ENCODE results near the gene ARHGAP45.

The ARHGAP45 gene

GRCh38 chr19:1054102-1055027 is 12.6 kb upstream of the ARHGAP45 start:
- no peak for DNase-seq

- no peak for DNase-seq
Measured at GRCh38 chr19:1055028-1055425, 11.9 kb upstream of the ARHGAP45 start.

DNA sequence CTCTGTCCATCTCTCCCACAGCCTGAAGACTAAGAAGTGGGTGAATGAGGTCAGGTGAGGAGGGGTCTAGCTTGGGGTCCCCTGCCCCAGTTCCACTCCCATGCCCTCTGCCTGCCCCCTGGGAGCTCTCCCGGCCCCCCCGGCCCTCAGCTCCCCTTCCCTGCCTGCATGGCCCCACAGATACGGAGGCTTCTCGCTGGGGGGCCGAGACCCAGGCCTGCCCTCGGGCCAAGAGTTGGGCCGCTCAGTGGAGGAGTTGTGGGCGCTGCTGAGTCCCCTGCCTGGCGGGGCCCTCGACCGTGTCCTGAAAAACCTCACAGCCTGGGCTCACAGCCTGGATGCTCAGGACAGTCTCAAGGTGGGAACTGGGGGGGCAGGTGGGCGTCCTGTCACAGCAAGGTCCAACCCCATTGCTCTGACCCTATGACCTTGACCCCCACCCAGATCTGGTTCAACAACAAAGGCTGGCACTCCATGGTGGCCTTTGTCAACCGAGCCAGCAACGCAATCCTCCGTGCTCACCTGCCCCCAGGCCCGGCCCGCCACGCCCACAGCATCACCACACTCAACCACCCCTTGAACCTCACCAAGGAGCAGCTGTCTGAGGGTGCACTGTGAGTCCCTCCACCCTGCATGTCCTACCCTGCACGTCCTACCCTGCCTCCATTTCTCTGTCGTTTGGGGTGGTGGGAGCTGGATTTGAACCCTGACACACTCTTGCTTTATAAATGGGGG is 10.9 kb upstream of the ARHGAP45 start:
- DNase-seq, result no peak

GRCh38 chr19:1057176-1057855 is 9.7 kb upstream of the ARHGAP45 start:
- DNase-seq, result peak; percentile 48

DNA sequence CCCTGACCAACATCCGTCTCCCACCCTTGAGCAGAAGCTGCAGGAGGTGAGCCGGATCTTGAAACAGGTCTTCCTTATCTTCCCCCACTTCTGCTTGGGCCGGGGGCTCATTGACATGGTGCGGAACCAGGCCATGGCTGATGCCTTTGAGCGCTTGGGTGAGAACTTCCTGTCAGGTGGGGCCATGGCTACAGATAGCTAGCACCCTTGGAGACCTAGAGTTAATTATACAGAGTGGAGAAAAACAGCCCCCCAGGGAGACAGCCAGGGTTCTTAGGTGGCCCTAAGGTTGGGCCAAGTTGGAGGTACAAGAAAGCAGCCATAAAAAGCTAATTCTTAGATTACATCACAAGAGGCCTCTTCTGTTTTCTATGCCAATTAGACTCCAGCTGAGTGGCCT is 8.9 kb upstream of the ARHGAP45 start:
- no peak for DNase-seq

- no peak for DNase-seq
Measured at GRCh38 chr19:1060689-1061088, 6.3 kb upstream of the ARHGAP45 start.

- no peak for DNase-seq
Measured at GRCh38 chr19:1061987-1062386, 5.0 kb upstream of the ARHGAP45 start.

GRCh38 chr19:1062387-1063029 is 4.5 kb upstream of the ARHGAP45 start:
- DNase-seq, result no peak

- DNase-seq, result no peak
Measured at GRCh38 chr19:1063030-1063908, 3.7 kb upstream of the ARHGAP45 start.

DNA sequence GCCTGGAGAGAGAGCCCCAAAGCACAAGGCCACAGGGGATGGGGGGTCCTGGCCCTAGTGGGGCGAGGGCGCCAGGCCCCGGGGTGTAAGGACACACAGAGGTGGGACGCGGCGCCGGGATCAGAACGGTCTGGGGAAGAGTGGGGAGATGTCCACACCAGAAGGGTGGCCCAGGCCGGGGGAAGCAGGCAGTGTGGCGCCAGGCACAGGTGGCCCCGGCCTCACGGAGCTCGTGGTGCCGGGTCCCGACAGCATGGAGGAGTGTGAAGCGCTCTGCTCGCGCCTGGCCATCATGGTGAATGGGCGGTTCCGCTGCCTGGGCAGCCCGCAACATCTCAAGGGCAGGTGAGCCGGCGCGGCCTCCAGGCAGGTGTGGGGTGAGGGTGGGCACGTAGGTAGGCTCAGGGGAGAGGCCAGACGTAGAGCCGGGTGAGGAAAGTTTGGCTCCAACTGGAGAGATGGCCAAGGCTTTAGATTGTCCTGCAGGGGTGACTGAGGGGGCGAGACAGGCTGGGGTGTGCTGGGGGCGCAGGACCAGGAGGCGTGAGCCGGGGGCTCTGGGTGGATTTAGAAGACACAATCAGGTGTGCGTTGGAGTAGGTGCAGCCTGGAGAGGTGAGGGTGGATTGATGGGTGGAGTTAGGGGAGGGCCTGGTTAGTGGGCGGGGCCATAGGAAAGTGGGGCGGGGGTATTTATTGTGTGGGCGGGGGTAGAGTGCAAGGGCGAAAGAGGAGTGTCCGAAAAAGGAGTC is 2.9 kb upstream of the ARHGAP45 start:
- no peak for DNase-seq

DNA sequence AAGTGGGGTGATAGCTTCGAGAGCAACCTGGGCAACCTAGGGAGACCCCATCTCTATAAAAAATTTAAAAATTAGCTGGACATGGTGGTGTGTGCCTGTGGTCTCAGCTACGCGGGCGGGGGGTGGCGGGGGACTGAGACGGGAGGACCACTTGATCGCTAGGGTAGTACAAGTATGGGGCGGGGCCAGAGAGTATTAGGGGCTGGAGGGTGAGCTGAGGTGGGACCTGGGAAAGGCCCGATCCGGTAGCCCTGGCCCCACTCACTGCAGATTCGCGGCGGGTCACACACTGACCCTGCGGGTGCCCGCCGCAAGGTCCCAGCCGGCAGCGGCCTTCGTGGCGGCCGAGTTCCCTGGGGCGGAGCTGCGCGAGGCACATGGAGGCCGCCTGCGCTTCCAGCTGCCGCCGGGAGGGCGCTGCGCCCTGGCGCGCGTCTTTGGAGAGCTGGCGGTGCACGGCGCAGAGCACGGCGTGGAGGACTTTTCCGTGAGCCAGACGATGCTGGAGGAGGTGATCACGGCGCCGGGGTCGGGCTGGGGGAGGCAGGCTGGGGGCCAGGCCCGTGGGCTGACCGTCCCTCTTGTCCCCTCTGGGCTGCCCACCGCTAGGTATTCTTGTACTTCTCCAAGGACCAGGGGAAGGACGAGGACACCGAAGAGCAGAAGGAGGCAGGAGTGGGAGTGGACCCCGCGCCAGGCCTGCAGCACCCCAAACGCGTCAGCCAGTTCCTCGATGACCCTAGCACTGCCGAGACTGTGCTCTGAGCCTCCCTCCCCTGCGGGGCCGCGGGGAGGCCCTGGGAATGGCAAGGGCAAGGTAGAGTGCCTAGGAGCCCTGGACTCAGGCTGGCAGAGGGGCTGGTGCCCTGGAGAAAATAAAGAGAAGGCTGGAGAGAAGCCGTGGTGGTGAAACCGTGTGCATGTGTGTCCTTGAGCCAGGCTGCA is 2.0 kb upstream of the ARHGAP45 start:
- peak; percentile 65 for DNase-seq

DNA sequence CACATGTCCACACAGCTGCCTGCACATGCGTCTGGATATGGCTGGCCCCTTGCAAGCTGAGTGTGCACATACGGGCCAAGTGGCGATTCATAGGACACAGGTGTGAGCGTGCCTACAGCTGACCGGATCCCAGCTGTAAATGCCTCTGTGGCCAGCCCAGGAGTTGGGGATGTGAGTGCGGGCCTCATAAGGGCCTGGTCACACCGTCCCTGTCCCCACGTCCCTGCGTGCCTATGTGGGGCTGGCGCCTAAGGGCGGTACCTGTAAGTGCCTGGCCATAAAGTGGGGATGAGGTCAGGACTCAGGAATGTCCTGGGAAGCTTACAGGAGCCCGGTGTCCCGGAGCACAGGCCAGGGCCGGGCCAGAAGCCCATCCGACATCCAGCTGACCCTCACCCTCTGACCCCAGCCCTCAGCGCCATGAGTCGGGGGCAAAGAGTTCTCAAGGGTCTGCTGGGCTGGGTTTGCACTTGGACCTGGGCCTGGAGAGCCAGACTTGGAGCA is 1.3 kb upstream of the ARHGAP45 start:
- DNase-seq, result no peak

DNA sequence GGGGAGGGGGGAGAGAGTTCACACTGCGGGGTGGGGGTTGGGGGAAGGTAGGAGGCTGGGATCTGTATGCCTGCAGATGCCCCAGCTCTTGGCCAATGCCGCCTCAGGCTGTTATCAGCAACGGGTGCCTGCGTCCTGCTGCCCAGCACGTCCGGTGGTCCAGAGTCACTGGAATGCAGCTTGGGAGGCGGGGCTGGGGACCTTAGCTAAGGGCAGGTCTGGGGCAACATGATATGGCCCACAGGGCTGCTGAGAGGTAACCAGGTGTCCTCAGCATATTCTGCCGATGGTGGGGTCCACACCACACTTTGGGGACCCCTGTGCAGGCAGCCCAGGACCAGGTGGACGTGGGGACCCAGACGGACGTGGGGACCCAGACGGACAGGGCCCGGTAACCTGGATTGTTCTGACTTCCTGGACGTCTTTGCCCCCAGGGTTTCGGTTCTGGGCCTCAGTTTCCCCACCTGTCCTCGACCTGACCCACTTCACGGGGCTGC is 668 bp upstream of the ARHGAP45 start:
- DNase-seq, result no peak

DNA sequence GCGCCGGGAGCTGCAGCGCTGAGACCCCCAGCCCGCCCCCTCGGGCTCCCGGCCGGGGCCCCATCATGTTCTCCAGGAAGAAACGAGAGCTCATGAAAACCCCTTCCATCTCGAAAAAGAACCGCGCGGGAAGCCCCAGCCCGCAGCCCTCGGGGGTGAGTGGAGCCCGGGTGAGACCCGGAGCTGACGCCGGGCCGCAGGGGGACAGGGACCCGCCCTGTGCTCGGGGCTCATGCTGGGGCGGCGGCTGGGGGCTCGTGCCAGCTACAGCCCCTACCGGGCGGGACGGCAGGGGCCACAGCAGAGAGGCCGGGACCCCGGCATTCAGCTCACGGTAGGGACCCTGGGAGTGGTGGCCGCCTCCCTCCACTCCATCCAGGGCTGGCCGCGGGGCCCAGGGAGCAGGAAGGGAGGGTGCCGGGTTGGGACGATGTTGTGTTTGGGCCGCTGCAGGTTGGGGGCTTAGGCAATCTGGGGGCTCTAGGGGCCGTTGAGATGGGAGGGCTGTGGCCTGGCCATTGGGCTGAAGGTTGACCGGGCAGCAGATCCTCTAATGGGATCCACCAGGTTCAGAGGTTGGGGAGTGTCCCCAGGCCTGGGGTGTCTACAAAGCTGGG is 482 bp downstream of the ARHGAP45 start:
- DNase-seq, result no peak

DNA sequence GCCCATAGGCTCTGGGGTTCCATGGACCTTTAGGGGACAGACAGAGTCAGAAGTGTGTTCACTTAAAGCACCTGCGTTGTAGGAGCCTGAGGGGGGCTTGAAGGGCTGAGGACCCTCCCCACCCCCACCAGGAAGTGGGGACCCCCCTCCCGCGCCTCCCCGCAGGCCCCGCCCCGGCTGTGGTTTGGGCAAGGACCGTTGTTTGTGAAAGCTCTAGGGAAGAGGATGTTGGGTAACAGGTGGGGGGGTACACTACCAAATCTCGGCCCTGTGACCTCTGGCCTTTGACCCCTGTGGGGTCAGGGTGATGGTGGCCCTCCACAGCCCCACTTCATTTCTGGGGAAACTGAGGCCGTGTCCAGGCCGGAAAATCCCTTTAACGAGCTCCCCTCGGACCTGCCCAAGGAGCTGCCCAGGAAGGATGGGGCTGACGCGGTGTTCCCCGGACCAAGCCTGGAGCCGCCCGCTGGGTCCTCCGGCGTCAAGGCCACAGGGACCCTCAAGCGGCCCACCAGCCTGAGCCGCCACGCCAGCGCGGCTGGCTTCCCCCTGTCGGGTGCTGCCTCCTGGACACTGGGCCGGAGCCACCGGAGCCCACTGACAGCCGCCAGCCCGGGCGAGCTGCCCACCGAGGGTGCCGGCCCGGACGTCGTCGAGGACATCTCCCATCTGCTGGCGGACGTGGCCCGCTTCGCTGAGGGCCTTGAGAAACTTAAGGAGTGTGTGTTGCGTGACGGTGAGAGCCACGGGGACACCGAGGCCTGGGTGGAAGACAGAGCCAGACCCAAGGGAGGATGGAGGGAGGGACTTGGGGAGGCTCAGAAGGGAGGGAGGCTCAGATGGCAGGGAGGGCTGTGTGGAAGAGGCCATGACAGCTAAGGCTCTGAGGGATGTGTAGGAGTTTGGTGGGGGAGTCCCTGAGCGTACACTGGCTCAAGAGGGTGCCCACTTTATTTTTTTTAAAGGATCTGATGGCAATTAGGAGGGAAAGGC is 1.3 kb downstream of the ARHGAP45 start:
- DNase-seq, result no peak

DNA sequence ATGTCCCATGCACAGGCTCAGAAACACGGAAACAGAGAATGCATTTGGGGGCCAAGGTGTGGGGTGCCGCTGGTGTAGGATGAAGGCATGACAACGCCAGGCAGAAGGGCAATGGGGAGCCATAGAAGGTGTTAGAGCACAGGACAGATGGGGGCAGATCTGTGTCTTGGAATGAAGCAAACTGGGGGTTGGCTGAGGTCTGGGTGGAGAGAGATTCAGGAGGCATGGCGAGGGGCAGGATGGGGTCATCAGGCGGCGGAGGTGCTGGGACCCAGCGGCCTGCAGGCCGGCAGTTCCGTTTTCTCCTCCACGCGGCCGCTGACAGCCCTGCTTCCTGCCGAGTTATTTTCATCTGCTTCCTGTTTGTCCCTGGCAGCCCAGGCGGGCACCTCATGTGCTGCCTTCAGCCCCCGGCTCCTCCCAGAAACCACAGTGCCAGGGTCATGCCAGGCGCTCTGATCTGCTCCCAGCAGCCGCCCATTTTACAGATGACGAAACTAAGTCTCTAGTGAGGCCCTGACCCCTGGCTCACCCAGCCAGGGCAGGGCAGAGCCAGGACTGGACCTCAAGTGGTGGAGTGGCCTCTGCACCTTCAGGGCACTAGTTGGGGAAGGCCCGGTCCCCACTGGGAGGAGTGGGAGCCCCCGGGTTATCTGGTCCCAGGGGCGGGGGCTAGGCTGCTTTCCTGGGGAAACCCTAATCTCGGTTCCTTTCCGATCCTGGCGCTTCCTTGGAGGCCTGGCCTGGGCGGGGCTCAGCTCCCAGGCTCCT is 2.2 kb downstream of the ARHGAP45 start:
- no peak for DNase-seq

- no peak for DNase-seq
Measured at GRCh38 chr19:1070576-1070930, 3.6 kb downstream of the ARHGAP45 start.

All from EL (cell line).